ENCODE results near the gene RAI1.

DNA sequence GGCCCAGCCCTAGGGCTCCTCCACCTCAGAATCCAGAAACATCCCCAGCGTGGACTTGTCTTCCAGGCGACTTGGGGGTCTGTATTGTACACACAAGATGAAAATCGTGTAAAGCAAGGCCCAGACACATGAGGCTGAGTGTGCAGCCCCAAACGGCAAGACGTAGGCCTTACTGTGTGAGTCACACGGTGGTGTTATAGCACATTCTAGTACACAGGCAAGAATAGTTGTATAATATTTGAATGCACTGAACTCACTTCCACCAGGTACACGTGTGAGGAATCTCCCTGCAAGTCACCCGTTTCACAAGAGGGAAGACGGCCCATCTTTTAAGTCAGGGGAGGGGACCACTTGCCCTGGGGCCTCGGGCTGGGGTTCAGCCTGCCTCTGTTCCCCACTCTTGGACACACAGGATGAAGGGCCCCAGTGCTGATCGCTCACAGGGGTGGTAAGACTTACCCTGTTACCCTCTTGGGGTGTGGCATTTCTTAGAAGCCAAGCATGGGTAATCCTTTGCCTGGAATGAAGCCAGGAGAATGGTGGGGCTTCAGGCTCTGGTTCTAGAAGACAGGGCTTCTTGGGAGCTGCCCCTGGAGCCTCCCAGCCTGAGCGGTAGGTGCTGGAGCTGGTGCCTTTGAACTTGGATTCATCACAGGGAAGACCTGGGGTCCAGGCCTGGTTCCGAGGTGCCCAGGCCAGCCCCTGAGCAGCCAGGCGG lies 84.3 kb downstream of the RAI1 start:
- TF ChIP-seq, protein P1, sequence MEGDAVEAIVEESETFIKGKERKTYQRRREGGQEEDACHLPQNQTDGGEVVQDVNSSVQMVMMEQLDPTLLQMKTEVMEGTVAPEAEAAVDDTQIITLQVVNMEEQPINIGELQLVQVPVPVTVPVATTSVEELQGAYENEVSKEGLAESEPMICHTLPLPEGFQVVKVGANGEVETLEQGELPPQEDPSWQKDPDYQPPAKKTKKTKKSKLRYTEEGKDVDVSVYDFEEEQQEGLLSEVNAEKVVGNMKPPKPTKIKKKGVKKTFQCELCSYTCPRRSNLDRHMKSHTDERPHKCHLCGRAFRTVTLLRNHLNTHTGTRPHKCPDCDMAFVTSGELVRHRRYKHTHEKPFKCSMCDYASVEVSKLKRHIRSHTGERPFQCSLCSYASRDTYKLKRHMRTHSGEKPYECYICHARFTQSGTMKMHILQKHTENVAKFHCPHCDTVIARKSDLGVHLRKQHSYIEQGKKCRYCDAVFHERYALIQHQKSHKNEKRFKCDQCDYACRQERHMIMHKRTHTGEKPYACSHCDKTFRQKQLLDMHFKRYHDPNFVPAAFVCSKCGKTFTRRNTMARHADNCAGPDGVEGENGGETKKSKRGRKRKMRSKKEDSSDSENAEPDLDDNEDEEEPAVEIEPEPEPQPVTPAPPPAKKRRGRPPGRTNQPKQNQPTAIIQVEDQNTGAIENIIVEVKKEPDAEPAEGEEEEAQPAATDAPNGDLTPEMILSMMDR (IDR thresholded peaks at IDR 0.05) = no peak
- no peak for TF ChIP-seq POLR2A (IDR thresholded peaks at IDR 0.05)

All from adrenal gland (tissue), 5 donors.